Stimulated activated CD4-positive, alpha-beta T cell treated with anti-CD3 and anti-CD28 coated beads, Interleukin-2, amount 100 ng/mL, for 24 hours (primary cell): ENCODE results near the gene MYH7B.

ENCODE experiments used
- DNase-seq, 2 donors: peaks; one replicate each; pipeline ENCODE4 v3.0.0-alpha.2; 2020

MYH7B gene

DNA sequence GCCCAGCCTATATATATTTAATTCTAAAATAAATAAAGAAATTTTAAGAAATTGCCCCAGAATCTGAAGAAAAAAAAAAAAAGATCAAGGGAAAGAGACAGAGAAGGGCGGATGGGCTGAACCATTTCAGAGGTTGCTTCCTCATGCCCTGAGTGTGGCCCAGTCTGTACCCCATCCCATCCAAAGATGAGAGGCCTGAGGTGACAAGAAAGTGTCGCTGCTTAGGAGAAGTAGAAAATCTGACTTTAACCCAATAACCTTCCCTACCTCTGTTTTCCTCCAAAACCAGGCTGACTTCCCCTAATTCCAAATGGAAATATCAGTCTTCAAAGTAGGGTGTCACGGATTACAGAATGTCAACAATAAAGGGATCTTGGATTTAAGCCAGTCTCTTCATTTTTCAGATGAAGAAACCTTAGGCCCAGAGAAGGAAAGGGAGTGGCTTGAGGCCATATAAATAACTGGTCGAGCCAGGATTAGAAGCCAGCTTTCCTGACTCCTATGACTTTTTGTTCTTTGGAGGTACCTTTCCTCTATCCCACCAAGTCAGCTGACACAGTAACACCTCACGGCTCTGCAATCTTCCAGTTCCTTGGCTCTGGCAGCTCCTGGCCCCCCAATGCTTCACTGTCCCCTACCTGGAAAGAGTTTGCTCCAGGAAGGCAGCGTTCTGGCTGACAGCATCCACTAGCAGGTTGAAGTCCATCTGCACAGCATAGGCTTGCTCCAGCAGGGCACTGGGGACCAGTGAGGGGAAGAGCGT lies 10.2 kb upstream of the MYH7B start:
- DNase-seq: no peak

DNA sequence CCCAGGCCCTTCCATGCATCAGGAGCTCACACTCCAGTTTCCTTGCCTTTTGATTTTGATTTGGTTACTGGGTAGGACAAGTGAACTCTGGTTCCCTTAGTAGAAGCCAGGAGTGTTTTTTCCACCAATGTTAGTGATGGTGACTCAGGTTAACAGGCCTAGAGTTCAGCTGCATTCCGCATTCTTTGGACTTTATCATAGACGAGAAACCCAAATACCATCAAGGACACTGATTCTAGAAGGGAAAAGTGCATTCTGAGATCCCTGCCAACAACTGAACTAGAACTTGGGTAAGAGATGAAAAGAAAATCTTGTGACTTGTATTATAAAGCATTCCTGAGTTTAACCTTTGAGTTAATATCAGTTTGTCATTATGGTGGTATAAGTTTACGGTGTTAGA lies 9.0 kb upstream of the MYH7B start:
- no peak for DNase-seq

DNA sequence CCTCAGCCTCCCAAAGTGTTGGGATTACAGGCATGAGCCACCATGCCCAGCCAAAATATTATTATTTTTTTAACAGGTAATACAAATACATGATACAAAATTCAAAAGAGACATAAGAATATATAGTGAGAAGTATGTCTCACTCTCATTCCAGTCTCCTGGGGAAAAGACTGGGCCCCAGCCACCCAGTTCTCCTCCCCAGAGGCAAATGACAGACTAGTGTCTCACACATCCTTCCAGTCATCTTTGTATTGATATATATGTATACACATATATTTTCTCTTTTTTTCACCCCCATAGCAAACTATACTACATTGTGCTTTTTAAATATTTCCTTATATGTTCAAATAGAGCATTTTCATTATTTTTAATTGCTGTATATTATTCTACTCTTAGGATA lies 8.3 kb upstream of the MYH7B start:
- DNase-seq: no peak

DNA sequence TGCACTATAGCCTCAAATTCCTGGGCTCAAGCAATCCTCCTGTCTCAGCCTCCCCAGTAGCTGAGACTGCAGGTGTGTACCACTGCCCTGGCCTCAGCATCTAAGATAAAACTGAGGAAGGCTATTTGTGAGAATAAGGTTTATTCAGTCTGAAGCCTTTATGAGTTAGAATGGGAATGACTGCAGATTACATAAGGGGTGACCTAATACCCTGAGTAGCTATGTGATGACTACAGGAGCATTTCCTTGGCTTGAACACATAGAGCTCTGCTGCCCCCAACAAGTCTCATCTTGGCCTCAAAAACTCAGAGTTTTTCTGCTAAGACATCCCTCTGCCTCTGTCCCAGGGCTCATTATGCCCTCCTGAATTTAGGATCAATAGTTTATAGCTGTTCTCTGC lies 7.6 kb upstream of the MYH7B start:
- DNase-seq: no peak

DNA sequence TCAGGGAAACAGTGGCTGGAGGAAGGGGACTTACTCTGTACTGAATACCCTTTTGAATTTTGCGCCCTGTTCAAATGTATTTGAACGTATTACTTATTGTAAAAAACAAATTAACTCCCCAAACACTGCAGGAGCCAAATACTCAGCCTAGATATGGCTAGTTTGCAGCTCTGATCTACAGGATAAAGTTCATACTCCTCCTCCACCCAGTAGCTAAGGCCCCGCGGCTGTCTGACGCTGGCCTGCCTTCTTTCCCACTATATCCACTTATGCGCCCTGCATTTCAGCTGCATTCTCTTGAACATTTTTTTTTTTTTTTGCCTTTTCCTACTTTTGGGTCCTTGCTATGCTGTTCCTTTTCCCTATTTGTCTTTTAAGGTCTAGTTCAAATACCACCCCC lies 6.5 kb upstream of the MYH7B start:
- no peak for DNase-seq

DNA sequence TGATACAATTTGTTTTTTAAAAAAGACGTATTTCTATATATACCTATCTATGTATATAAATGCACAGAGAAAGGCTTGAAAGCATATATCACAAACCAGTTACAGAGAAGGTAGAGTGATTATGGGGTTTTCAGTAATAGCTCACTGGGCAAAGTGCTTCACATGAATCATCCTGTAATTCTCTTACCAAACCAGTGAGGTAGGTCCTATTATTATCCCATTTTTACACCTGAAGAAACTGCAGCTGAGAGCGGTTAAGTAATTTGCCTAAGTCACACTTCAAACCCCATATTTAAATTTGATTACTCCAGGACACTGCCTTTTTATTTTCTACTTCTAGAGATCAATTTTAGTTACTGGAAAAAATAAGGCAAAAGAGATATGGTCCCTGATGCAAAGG lies 4.4 kb upstream of the MYH7B start:
- no peak for DNase-seq

DNA sequence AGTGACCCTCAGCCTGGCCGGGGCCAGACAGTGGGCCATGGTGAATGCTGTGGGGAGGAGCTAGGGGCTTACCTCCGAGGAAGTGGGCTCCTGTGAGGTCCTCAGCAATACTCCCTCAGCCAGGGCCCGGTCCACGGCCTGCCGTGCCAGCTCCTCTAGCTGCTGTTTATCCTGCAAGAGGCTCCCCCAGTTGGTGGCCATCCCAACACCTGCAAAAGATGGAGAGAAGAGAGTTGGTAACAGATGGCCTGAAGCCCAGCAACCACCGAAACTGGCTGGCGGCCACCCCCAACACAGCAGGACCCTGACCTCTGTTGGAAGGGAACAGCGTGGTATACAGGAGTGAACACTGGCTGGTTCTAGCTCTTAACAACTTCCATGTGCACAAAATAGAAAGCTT lies 4.0 kb upstream of the MYH7B start:
- no peak for DNase-seq

DNA sequence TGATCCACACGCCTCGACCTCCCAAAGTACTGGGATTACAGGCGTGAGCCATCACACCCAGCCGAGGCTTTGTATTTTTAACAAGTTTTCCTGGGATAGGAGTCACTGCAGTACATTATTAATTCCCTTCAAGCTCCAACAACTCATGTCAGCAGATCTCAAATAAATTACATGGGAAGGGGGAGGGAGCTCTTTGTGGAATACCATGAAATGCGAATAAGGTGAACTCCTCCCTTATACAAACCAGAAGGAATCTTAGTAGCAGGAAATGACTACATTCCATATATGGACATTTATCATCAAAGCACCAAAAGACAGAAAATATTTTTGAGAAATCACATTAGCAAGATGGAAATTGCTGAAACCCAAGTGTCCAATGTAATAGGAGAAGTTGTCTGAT lies 3.0 kb upstream of the MYH7B start:
- no peak for DNase-seq

DNA sequence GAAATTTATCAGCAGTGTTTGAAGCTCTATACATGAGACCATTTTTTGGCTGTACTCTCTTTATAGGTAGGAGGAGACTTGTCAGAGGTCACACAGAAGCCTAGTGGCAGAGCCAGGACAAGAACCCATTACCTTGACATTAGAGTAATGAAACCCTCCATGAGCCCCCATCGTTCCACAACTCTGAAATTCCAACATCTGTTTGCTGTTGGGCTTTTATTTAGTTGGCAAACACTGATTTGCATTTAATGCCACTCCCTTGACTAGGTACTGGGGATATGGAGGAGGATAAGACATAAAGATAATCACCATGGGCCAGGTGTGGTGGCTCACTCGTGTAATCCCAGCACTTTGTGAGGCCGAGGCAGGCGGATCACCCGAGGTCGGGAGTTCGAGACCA lies 1.7 kb upstream of the MYH7B start:
- no peak for DNase-seq

DNA sequence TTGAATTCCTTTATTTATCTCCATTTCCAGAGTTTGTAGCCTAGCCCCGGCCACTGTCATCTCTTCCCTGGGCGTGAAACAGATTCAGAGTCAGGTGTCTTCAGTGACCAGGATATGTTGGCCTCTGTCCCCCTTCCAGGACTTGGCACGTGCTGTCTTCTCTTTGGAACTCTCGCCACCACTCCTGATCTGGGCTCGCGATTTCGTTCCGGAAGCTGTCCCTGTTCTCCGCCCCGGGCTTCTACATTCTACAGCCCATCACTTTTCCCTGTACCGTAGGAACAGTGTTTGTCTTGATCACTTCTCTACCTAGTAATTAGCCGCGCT lies 801 bp upstream of the MYH7B start:
- peak in 1 of 2 donors; percentile 21 for DNase-seq

DNA sequence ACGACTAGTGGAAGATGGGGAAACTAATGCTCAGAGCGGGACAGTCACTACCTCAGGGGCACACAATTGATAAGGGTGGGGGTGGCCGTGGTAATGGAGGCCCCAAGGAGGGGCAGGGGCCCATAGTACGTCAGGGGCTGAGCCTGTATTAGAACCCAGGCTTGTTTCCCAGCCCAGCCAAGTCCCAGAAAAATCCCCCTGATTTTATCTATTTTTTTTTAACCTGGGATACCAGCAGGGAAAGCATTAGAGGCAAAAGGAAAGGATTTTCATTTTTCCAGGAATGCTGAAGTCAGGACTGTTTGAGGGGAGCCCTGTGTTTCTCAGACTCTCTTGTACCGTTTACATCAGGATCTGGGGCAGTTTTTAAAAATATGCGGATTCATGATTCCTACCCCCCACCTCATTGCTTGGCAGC lies 382 bp downstream of the MYH7B start:
- no peak for DNase-seq

DNA sequence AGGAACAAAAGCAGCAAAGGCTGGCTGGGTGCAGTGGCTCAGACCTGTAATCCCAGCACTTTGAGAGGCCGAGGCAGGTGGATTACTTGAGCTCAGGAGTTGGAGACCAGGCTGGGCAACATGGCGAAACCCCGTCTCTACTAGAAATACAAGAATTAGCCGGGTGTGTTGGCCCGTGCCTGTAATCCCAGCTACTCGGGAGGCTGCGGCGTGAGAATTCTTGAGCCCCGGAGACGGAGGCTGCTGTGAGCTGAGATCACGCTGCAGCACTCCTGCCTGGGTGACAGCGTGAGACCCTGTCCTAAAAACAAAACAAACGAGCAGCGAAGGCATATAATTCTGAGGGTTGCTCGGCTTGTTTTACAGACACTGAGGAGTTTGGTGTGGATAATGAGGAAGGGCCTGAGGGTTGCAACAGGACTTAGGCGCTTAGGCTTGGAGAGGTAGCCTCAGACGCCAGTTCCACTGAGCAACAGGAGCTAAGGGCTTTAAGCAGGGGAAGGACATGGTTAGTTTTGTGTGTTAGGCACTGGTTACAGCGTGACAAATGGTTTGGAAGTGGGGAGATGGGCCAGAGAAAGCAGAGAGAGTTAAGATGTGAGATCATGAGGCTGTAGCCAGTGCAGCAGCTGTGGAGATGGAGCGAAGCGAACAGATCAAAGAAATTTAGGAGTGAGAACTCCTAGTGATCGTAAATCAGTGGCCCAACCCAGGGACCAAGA lies 1.2 kb downstream of the MYH7B start:
- DNase-seq: no peak

DNA sequence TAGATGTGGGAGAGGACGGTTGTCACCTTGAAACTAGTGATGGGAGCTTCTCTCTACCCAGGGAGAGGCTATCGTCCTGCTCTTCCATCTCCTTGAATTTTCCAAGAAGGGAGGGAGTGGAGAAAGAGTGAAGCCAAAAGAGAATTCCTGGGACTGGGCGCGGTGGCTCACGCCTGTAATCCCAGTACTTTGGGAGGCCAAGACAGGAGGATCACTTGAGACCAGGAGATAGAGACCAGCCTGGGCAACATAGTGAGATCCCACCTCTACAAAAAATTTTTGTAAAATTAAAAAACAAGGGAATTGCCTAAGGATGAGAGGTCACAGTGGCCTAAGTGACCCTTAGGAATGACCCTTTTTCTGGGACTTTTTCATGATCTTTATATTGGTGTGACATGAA lies 8.8 kb downstream of the MYH7B start:
- no peak for DNase-seq

DNA sequence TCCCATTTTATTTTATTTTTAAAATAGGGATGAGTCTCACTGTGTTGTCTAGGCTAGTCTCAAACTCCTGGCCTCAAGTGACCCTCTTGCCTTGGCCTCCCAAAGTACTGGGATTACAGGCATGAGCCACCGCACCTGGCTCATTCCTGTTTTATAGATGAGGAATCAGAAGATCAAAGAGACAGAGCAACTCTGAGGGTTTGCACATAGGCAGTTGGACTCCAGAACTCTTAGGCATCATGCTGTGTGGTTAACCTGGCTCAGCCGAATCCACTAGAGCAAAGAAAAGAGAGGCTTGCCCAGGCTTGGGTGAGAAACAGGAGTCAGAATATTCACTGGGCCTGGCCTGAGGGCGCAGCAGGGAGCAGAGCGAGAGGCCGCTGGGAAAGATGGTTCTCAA lies 9.4 kb downstream of the MYH7B start:
- no peak for DNase-seq

DNA sequence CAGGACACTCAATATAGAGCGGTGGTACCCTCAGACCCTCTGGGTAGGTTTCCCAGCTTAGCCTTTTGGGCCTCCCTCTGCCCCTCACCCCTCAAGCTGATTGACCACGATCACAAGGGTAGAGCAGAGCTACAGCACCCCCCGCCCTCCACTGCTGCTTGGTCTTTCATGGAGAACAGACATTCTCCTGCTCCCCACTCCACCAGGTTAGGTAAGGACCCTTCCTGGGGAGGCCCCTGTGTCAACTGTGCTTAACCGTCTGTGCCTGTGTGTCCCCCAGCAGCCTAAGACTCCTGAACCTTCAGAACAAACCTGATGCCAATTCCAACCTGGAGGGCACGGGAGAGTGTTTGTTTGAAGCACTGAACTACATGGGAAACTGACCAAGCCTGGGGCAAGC lies 11.8 kb downstream of the MYH7B start:
- DNase-seq: no peak

DNA sequence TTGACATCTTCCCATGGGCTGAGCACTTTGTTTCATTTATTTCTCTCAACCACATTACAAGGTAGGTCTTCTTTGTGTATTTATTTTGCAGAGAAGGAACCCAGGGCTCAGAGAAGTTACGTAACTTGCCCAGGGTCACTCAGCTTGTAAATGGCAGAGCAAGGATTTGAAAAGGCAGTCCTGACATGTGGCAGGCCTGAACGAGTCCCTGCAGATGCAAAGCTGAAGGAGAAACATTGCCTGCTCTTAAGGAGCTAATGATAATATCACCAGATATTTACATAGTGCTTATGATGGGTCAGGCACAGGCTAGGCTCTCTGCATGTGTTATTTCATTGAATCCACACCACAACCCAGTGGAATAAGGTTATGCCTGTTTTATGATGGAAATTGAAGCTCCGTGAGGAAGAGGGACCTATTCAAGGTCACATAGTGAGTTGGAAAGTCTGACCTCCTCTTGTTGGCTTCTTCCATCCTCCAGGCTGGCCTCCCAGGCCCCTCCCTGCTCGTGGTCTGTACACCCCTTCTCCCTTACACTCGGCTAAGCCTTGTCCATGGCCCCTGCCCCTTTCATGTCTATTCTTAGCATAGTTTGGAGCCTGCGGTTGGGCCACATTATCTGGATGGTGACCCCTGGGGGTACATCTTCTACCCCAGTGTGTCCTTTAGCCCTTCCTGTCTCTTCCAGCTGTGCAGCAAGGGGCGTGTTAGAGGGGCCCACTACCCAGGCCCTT lies 12.5 kb downstream of the MYH7B start:
- DNase-seq: no peak

DNA sequence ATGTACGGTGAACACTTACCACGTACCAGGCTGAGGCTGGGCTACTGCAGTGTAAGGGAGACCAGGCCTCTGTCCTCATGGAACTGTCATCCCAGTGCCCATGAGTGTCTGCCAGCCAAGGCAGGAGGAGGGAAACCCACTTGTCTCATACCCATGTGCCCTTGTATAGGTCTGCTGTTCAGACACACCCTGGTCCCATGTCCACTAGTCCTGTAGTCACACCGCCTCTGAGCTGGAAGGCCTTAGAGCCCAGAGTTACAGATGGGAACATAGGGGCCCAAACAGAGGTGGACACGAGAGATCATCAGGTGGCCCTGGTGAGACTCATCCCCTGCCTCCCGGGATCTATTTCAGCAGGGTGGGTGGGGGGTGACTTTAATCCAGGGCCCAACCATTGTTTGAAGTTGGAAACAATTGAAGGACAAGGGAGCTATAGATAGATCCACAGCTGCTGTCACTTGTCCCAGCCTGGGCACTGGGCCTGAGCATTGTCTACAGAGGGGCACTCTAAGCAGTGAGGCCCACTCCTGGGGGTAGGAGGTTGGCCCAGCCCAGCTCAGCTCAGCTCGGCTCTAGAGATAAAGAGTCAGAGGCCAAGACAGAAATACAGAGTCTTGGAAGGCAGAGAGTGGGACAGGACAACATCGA lies 14.6 kb downstream of the MYH7B start:
- no peak for DNase-seq

DNA sequence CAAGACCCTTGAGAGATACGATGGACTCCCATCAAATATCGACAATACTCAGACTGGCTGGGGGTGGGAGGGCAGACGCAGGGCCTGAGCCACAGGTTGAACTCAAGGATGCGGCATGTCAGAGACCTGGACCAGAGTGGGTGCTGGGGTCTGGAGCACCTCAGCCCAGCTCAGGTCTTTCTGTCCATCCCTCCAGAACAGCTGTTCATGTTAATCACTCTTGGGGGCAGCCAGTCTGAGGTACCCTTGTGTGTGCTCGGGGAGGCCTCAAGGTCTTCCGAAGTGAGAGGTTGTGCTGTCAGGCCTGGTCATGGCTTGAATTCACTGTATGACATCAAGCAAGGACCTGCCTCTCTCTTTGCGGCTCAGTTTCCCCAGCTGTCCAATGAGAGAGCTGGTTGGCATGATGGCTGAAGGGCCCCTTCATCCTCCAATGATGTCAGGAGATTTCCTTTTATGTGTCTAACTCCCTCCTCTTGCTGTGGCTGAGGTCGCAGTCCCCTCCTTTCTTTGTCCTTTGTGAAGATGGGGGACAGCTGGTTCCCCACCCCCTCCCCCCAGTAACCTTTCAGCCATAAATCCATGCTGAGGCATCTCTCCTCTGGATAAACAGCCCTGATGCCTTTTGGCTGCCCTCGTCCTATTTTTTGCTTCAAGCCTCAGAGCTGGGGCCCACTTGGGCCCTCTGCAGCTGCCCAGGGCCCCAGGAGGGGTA lies 15.3 kb downstream of the MYH7B start:
- no peak for DNase-seq

DNA sequence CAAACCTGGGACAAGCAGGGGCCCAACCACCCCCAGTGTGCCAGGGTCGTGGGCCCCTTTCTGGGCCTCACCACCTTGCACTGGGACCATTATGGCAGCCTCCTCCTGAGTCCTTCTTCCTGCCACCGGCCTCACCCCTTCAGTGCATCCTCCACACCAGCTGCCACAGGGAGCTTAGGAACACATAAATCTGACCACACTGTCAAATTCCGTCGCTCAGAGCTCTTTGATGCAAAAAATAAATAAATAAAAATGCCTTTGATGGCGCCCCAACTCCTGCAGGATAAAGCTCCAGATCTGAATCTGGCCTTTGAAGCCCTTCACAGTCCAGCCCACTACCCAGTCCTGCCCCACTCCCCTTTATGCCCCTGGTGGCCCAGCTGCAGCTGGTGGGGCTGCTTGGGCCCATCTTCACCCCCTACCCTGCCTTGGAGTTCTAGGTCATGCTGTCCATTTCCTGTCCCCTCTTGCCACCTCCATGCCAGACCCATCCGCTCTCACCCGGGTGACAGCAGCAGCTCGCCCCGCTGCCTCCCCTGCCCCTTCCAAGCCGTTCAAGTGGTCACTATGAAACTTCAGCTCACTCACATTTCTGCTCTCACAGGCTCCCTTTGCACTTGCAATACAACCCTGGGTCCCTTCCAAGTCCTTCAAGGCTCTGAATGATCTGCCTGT lies 16.0 kb downstream of the MYH7B start:
- no peak for DNase-seq

DNA sequence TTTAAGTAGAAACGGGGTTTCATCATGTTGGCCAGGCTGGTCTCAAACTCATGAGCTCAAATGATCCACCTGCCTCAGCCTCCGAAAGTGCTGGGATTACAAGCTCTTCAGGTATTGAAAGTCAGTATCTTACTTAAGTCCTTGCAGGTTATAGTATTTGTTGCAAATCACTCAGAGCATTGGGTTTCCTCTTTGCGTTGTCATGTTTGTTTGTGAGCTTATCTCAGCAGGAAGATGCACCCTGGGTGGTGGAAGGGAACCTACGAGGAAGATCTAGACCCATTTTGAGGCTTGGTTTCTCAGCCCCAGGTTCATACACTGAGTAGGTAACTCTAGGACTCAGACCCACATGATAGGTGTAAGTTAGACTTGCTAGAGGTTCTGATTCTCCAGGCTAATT lies 18.6 kb downstream of the MYH7B start:
- no peak for DNase-seq

DNA sequence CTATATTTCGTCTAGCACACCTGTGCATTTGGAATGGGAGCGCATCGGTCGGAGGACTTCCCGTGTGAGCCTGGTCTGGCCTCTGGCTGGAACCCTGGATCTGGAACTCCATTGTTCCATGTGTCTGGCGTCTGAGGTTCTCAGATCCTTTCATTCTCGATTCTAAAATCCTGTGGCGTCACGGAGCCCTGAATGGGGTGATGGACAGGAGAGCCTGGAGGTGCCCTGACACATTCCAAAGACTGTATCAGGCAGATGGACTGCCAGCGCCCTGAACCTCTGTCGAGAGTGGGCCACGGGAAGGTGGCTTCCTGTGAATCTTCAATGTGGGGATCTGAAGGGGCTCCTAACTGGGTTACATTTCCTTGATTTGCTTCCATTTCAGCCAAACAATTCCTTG lies 20.6 kb downstream of the MYH7B start:
- no peak for DNase-seq

DNA sequence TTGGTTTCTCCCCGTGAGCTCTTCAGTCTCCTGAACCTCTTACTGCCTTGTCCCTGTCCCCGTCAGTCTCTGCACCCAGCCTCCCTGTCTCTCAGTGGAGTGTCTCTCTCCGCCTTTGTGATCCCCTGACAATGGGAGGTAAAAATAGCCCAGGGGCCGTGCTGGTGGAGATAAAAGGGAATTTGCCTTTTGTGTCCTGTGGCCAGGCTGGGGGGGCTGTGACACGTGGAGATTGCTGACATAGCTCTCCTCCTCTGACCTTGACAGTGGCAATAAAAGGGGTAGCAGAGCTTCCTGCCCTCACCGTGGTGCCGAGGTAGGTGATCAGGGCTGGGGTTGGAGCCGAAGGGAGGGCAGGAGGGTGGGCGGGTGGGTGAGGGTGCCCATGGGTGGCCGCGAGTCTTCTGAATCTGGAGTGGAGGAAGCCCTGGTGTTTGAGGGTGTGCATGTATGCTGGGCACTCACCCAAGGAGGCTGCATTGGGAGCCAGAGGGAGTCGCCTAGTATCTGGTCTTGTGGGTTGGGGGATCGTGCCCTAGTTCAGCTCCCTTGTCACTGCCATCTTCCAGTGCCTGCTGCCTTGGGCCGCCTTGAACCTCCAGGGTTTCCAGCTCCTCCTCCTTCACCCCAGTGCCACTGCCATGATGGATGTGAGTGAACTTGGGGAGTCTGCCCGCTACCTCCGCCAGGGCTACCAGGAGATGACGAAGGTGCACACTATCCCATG lies 21.9 kb downstream of the MYH7B start:
- DNase-seq: no peak
